GM12878 (cell line): ENCODE measurements around the gene DKK3. TPM values are rescaled to one million over a fixed set of nuclear protein-coding genes. Genes with fewer than 3 reads are reported as not detected.

Source experiments
- ATAC-seq: fragments of 200-7000 bp; cut with Tn5 transposase; 3 replicates; pipeline ENCODE4 v1.9.1; 2020; ENCODE audit warnings: mild to moderate bottlenecking, moderate library complexity
- BruUV-seq: library from RNA; stranded (reverse); fragments of 400-500 nt; replicated peaks from 2 replicates; lab custom pipeline; 2021; lab: Mats Ljungman, UMichigan
- CTCF ChIA-PET: fragments of 300-600 bp; sonication (Branson Sonifier 250); formaldehyde crosslinking; extraction: SDS; loops from one replicate; lab custom pipeline; 2021; ENCODE audit warnings: inconsistent platforms; lab: Yijun Ruan, JAX
- POLR2A ChIA-PET: fragments of 350-600 bp; formaldehyde crosslinking; extraction: SDS; loops from one replicate; lab custom pipeline; 2021; ENCODE audit warnings: inconsistent platforms; lab: Charles Lee
- RAD21 ChIA-PET: fragments of 300-600 bp; sonication (Branson Sonifier 250); formaldehyde crosslinking; loops from one replicate; lab custom pipeline; 2023; ENCODE audit warnings: antibody characterized with exemption; ENCODE audit not compliant: unreplicated experiment; lab: Charles Lee
- SMC1A ChIA-PET: fragments of 300-600 bp; sonication (Branson Sonifier 250); formaldehyde crosslinking; loops from one replicate; lab custom pipeline; 2023; ENCODE audit not compliant: unreplicated experiment, uncharacterized antibody; lab: Charles Lee
- DNase-seq: peaks from one replicate; pipeline ENCODE4 v3.0.0-alpha.2; 2011; ENCODE audit warnings: low read depth, low spot score
- FAIRE-seq: peaks from 3 replicates; lab custom pipeline; 2011; peaks lifted over from hg19 to GRCh38; lab: Jason Lieb, UNC
- H2AFZ ChIP-seq: 2 replicates; pipeline ENCODE4 v1.6.0; 2011; ENCODE audit warnings: low read depth, low read length, control low read depth; ENCODE audit not compliant: control insufficient read depth
- H3K27ac ChIP-seq: 2 replicates; pipeline ENCODE4 v1.5.1; 2011; ENCODE audit warnings: control low read depth; ENCODE audit not compliant: control insufficient read depth, insufficient read depth
- H3K27me3 ChIP-seq, 2 experiments: replicated peaks in 1 of 2; 2 replicates each; pipeline versions ENCODE4 v1.6.0 to v1.6.1; 2011; ENCODE audit warnings: low read length in 1 of 2; ENCODE audit not compliant: control insufficient read depth in 2 of 2, insufficient read depth in 2 of 2
- H3K36me3 ChIP-seq, 2 experiments: 2 replicates each; pipeline ENCODE4 v1.5.1; 2011; ENCODE audit warnings: low read length in 1 of 2; ENCODE audit not compliant: control insufficient read depth in 2 of 2, insufficient read depth in 2 of 2
- H3K4me1 ChIP-seq: 2 replicates; pipeline ENCODE4 v1.6.1; 2011; ENCODE audit warnings: mild to moderate bottlenecking, low read length, moderate library complexity, mixed read lengths; ENCODE audit not compliant: control insufficient read depth, insufficient read depth
- H3K4me2 ChIP-seq: 2 replicates; pipeline ENCODE4 v1.6.0; 2011; ENCODE audit warnings: control low read depth; ENCODE audit not compliant: control insufficient read depth, insufficient read depth
- H3K4me3 ChIP-seq: fragments of 200-600 bp; sonication (generic); 2 replicates; pipeline ENCODE4 v1.5.1; 2016
- H3K79me2 ChIP-seq: 2 replicates; pipeline ENCODE4 v1.6.0; 2011; ENCODE audit warnings: low read length; ENCODE audit not compliant: control insufficient read depth, insufficient read depth
- H3K9ac ChIP-seq: 2 replicates; pipeline ENCODE4 v1.8.0; 2011; ENCODE audit warnings: low read length, control low read depth, mixed read lengths; ENCODE audit not compliant: control insufficient read depth, insufficient read depth
- H3K9me3 ChIP-seq: replicated peaks from 3 replicates; pipeline ENCODE4 v1.5.1; 2011; ENCODE audit warnings: mild to moderate bottlenecking, low read length; ENCODE audit not compliant: control insufficient read depth, insufficient read depth
- H4K20me1 ChIP-seq: 2 replicates; pipeline ENCODE4 v1.6.0; 2011; ENCODE audit not compliant: control insufficient read depth, insufficient read depth
- ATF7 ChIP-seq: fragments of 450-650 bp; IDR thresholded peaks from 2 replicates; pipeline ENCODE4 v1.6.1; 2016; ENCODE audit warnings: low read depth, mild to moderate bottlenecking
- BHLHE40 ChIP-seq, 2 experiments: fragments of 450-650 bp in 1 of 2; IDR thresholded peaks; 2 replicates each; pipeline ENCODE4 v1.6.1; 2011 to 2017; ENCODE audit warnings: low read depth in 2 of 2, borderline replicate concordance in 1 of 2, improper control_type of control experiment in 1 of 2, low read length in 1 of 2, mild to moderate bottlenecking in 1 of 2
- EGR1 ChIP-seq, 2 experiments: IDR thresholded peaks; 1 replicate in 1 of 2; 2 replicates in 1 of 2; pipeline ENCODE4 v1.6.1; 2011 to 2012; ENCODE audit warnings: low read depth in 2 of 2, low read length in 2 of 2, borderline replicate concordance in 1 of 2, mild to moderate bottlenecking in 1 of 2, moderate library complexity in 1 of 2
- EP300 ChIP-seq, 2 experiments: fragments of 150-350 bp in 1 of 2; IDR thresholded peaks; 2 replicates each; pipeline ENCODE4 v1.6.1; 2011 to 2012; ENCODE audit warnings: low read depth in 2 of 2, low read length in 2 of 2, borderline replicate concordance in 1 of 2, improper control_type of control experiment in 1 of 2, inconsistent platforms in 1 of 2; ENCODE audit not compliant: control insufficient read depth in 1 of 2
- ETV6 ChIP-seq, 2 experiments: fragments of 450-650 bp in 1 of 2; IDR thresholded peaks in 1 of 2; conservative IDR thresholded peaks in 1 of 2; 2 replicates each; pipeline ENCODE4 v1.6.1; 2014; ENCODE audit warnings: antibody characterized with exemption in 1 of 2, borderline replicate concordance in 1 of 2, low read depth in 1 of 2, mild to moderate bottlenecking in 1 of 2, moderate library complexity in 1 of 2
- FOS ChIP-seq: IDR thresholded peaks from 3 replicates; pipeline ENCODE4 v1.6.1; 2011; ENCODE audit warnings: borderline replicate concordance; ENCODE audit not compliant: insufficient read length; ENCODE audit errors: extremely low read depth
- FOXM1 ChIP-seq: IDR thresholded peaks from 2 replicates; pipeline ENCODE4 v1.6.1; 2012; ENCODE audit warnings: low read depth, mild to moderate bottlenecking, inconsistent platforms, low read length, moderate library complexity
- HSF1 ChIP-seq: fragments of 150-350 bp; IDR thresholded peaks from 2 replicates; pipeline ENCODE4 v1.6.1; 2014; ENCODE audit warnings: mild to moderate bottlenecking, low read depth, low read length
- IRF4 ChIP-seq: IDR thresholded peaks from 2 replicates; pipeline ENCODE4 v1.6.1; 2011; ENCODE audit warnings: low read depth, low read length
- MYC ChIP-seq: IDR thresholded peaks from 2 replicates; pipeline ENCODE4 v1.6.1; 2011; ENCODE audit warnings: mild to moderate bottlenecking, low read length, moderate library complexity, inconsistent platforms; ENCODE audit not compliant: insufficient read depth, insufficient replicate concordance, insufficient read length, severe bottlenecking
- NFIC ChIP-seq: IDR thresholded peaks from 2 replicates; pipeline ENCODE4 v1.6.1; 2012; ENCODE audit warnings: low read depth, mild to moderate bottlenecking, inconsistent platforms, low read length, moderate library complexity
- NR2F1 ChIP-seq: fragments of 450-650 bp; conservative IDR thresholded peaks from 2 replicates; pipeline ENCODE4 v1.6.1; 2017; ENCODE audit warnings: mild to moderate bottlenecking
- PAX8 ChIP-seq: fragments of 450-650 bp; IDR thresholded peaks from 2 replicates; pipeline ENCODE4 v1.6.1; 2017; ENCODE audit warnings: mild to moderate bottlenecking, moderate library complexity
- PKNOX1 ChIP-seq: fragments of 450-650 bp; IDR thresholded peaks from 2 replicates; pipeline ENCODE4 v1.6.1; 2016; ENCODE audit warnings: mild to moderate bottlenecking
- SREBF2 ChIP-seq: IDR thresholded peaks from 2 replicates; pipeline ENCODE4 v1.6.1; 2012; ENCODE audit warnings: mild to moderate bottlenecking, low read length
- STAT1 ChIP-seq: fragments of 450-650 bp; conservative IDR thresholded peaks from 2 replicates; pipeline ENCODE4 v1.6.1; 2014; ENCODE audit warnings: antibody characterized with exemption, mild to moderate bottlenecking
- TAF1 ChIP-seq: IDR thresholded peaks from 2 replicates; pipeline ENCODE4 v1.6.1; 2011; ENCODE audit warnings: mild to moderate bottlenecking, low read depth, low read length, borderline replicate concordance
- ZBED1 ChIP-seq: IDR thresholded peaks from 2 replicates; pipeline ENCODE4 v1.6.1; 2016; ENCODE audit warnings: borderline replicate concordance
- ZNF622 ChIP-seq: fragments of 450-650 bp; IDR thresholded peaks from 2 replicates; pipeline ENCODE4 v1.6.1; 2017; ENCODE audit warnings: mild to moderate bottlenecking, inconsistent platforms
- ZSCAN29 ChIP-seq: fragments of 450-650 bp; IDR thresholded peaks from 2 replicates; pipeline ENCODE4 v1.6.1; 2017; ENCODE audit warnings: mild to moderate bottlenecking, moderate library complexity
- WGBS: methylation state at CpG from one replicate; pipeline ENCODE4 v1.1.6; 2016; ENCODE audit warnings: low lambda C conversion rate; ENCODE audit not compliant: insufficient replicate concordance, insufficient coverage; ENCODE audit errors: missing lambda C conversion rate; 5-methylcytosine and 5-hydroxymethylcytosine counted together
- in situ Hi-C: fragments of 300-500 bp; cut with MboI; formaldehyde crosslinking; loops from 9 replicates; pipeline ENCODE4 v1.14.3; 2018; ENCODE audit warnings: mixed read lengths
- intact Hi-C: fragments of 100-400 bp; cut with micrococcal nuclease; formaldehyde crosslinking; loops from one replicate; pipeline ENCODE4 v1.14.2; 2022; ENCODE audit not compliant: unreplicated experiment
- polyA plus RNA-seq, 11 experiments: library from polyadenylated mRNA; depleted of rRNA in 4 of 11; unstranded in 6 of 11; stranded (reverse) in 5 of 11; fragments of >200 nt; fragmentation: Nextera tagmentation in 4 of 11; fragmentation: Illumina TruSeq in 1 of 11; extraction: Ambion mirVana in 4 of 11; extraction: Trizol in 1 of 11; gene quantifications; 1 replicate in 1 of 11; 2 replicates in 10 of 11; pipeline versions ENCODE4 v1.2.1 to v1.2.3, GENCODE V29; 2011 to 2016; ENCODE audit warnings: inconsistent platforms in 2 of 11, missing spikeins in 2 of 11, low read depth in 1 of 11
- total RNA-seq, 4 experiments: library from RNA; depleted of rRNA in 3 of 4; stranded (reverse); fragments of >200 nt in 3 of 4; fragmentation: Illumina TruSeq in 1 of 4; extraction: Trizol in 1 of 4; gene quantifications; 2 replicates each; pipeline versions ENCODE4 v1.2.1 to v1.2.3, GENCODE V29; 2013 to 2021

The DKK3 gene
- total and polyA plus RNA-seq, 10 of the 15 experiments (the other 5 are each of a cell fraction or from before 2014, with no cell fraction given): 0.07 to 0.16 (median 0.15) TPM; not detected in 7

GRCh38 chr11:11975201-11976092 lies 33.0 kb downstream of the DKK3 start:
- H3K9me3 ChIP-seq: no peaks in the 10 kb centered on the region
- no peaks in the 10 kb centered on the region for H3K4me1 ChIP-seq
- intact Hi-C loops (no loop called here), in situ Hi-C loops (no loop called here)
- no peak overlapping the region for H3K27ac ChIP-seq
- no peak overlapping the region for H3K4me3 ChIP-seq
- RAD21 ChIA-PET: no interaction called here
- no peaks in the 10 kb centered on the region for H3K79me2 ChIP-seq
- WGBS: 17% methylated on average over 11 of the region's 11 CpGs
- FAIRE-seq: no peak
- no peak for ATAC-seq
- TF ChIP-seq SREBF2 (no peak), TAF1 (no peak), IRF4 (no peak), ZNF622 (no peak), ZSCAN29 (no peak), EGR1 (IDR thresholded peaks at IDR 0.05; ENCODE audit: borderline replicate concordance in 1 of 2, low read depth in 2 of 2, low read length in 2 of 2) (no peak), FOS (no peak), ATF7 (no peak), FOXM1 (no peak), ZBED1 (no peak), NR2F1 (no peak), HSF1 (no peak), PAX8 (no peak), BHLHE40 (IDR thresholded peaks at IDR 0.05; ENCODE audit: borderline replicate concordance in 1 of 2, low read depth in 2 of 2, low read length in 1 of 2) (no peak), EP300 (IDR thresholded peaks at IDR 0.05; ENCODE audit: borderline replicate concordance in 1 of 2, control insufficient read depth in 1 of 2, low read depth in 2 of 2, low read length in 2 of 2) (no peak), MYC (no peak), STAT1 (no peak), PKNOX1 (no peak), ETV6 (conservative IDR thresholded peaks at IDR 0.05 in 1 of 2, IDR thresholded peaks at IDR 0.05 in 1 of 2; ENCODE audit: borderline replicate concordance in 1 of 2, low read depth in 1 of 2) (no peak), NFIC (no peak)
- CTCF ChIA-PET: no interaction called here
- no peak overlapping the region for H3K4me2 ChIP-seq
- POLR2A ChIA-PET: no interaction called here
- no TSS peak for BruUV-seq
- no peaks in the 10 kb centered on the region for H3K36me3 ChIP-seq
- DNase-seq: no peak
- H4K20me1 ChIP-seq: no peaks in the 10 kb centered on the region
- SMC1A ChIA-PET: no interaction called here
- no peak overlapping the region for H2AFZ ChIP-seq
- no peak overlapping the region for H3K9ac ChIP-seq
- no peaks in the 10 kb centered on the region; a peak in 1 of 4 replicates for H3K27me3 ChIP-seq
